PC-9 (cell line): ENCODE data around the gene SH3BP4. TPM values are rescaled to one million over a fixed set of nuclear protein-coding genes. Genes with fewer than 3 reads are reported as not detected.

Experiments used
- BruUV-seq: library from RNA; stranded (reverse); fragments of 400-500 nt; replicated peaks from 2 replicates; lab custom pipeline; 2021; lab: Mats Ljungman, UMichigan
- CTCF ChIA-PET: fragments of 300-600 bp; sonication (Branson Sonifier 250); formaldehyde crosslinking; loops from one replicate; lab custom pipeline; 2022; ENCODE audit warnings: antibody characterized with exemption; lab: Charles Lee
- POLR2A ChIA-PET: fragments of 300-600 bp; sonication (Branson Sonifier 250); formaldehyde crosslinking; loops from one replicate; lab custom pipeline; 2022; ENCODE audit warnings: antibody characterized with exemption; ENCODE audit not compliant: unreplicated experiment; lab: Charles Lee
- DNase-seq, 2 experiments: peaks; one replicate each; pipeline versions ENCODE4 v3.0.0 to v3.0.0-alpha.2; 2015 to 2022; ENCODE audit warnings: mixed read lengths in 1 of 2
- H2AFZ ChIP-seq: fragments of 200-600 bp; sonication (generic); 2 replicates; pipeline ENCODE4 v1.8.1; 2017; ENCODE audit warnings: antibody characterized with exemption
- H3F3A ChIP-seq: fragments of 200-600 bp; sonication (generic); 2 replicates; pipeline ENCODE4 v1.8.1; 2017; ENCODE audit warnings: antibody characterized with exemption, mild to moderate bottlenecking, low read depth; ENCODE audit not compliant: insufficient read depth
- H3K27ac ChIP-seq: fragments of 200-600 bp; sonication (generic); 2 replicates; pipeline ENCODE4 v1.6.1; 2016; ENCODE audit warnings: mixed run types
- H3K27me3 ChIP-seq: fragments of 200-600 bp; sonication (generic); 2 replicates; pipeline ENCODE4 v1.6.1; 2016; ENCODE audit warnings: low read depth, mixed run types; ENCODE audit not compliant: insufficient read depth
- H3K36me3 ChIP-seq: fragments of 200-600 bp; sonication (generic); 2 replicates; pipeline ENCODE4 v1.6.1; 2016; ENCODE audit warnings: low read depth, mixed run types
- H3K4me1 ChIP-seq: fragments of 200-600 bp; sonication (generic); replicated peaks from 2 replicates; pipeline ENCODE4 v1.6.1; 2016; ENCODE audit warnings: mixed run types; ENCODE audit not compliant: insufficient read depth
- H3K4me2 ChIP-seq: fragments of 200-600 bp; sonication (generic); 2 replicates; pipeline ENCODE4 v1.6.1; 2017; ENCODE audit warnings: mixed run types
- H3K4me3 ChIP-seq: fragments of 200-600 bp; sonication (generic); 2 replicates; pipeline ENCODE4 v1.6.1; 2016; ENCODE audit warnings: mixed run types
- H3K79me2 ChIP-seq: fragments of 200-600 bp; sonication (generic); 2 replicates; pipeline ENCODE4 v1.6.1; 2017; ENCODE audit warnings: low read depth, mixed run types
- H3K9me2 ChIP-seq: fragments of 200-600 bp; sonication (generic); 2 replicates; pipeline ENCODE4 v1.8.1; 2017; ENCODE audit warnings: mild to moderate bottlenecking; ENCODE audit not compliant: insufficient read depth
- H3K9me3 ChIP-seq: fragments of 200-600 bp; sonication (generic); 2 replicates; pipeline ENCODE4 v1.8.1; 2016; ENCODE audit warnings: low read depth; ENCODE audit not compliant: insufficient read depth
- H4K20me1 ChIP-seq: fragments of 200-600 bp; sonication (generic); 2 replicates; pipeline ENCODE4 v1.8.1; 2017; ENCODE audit not compliant: insufficient read depth
- CTCF ChIP-seq: fragments of 200-600 bp; sonication (generic); conservative IDR thresholded peaks from 2 replicates; pipeline ENCODE4 v1.6.1; 2017; ENCODE audit warnings: mixed run types, antibody characterized with exemption, mild to moderate bottlenecking, moderate library complexity
- EZH2 ChIP-seq: fragments of 200-600 bp; sonication (generic); IDR thresholded peaks from 2 replicates; pipeline ENCODE4 v1.8.0; 2017; ENCODE audit warnings: antibody characterized with exemption, low read depth
- intact Hi-C: fragments of 100-400 bp; cut with micrococcal nuclease; formaldehyde crosslinking; loops from one replicate; pipeline ENCODE4 v1.10.0; 2022; ENCODE audit not compliant: unreplicated experiment
- total RNA-seq: library from RNA; stranded (reverse); gene quantifications from 2 replicates; pipeline ENCODE4 v1.2.3, GENCODE V29; 2021

SH3BP4 gene
- total RNA-seq, 1 experiment from 2014 or later, result 131 TPM

DNA sequence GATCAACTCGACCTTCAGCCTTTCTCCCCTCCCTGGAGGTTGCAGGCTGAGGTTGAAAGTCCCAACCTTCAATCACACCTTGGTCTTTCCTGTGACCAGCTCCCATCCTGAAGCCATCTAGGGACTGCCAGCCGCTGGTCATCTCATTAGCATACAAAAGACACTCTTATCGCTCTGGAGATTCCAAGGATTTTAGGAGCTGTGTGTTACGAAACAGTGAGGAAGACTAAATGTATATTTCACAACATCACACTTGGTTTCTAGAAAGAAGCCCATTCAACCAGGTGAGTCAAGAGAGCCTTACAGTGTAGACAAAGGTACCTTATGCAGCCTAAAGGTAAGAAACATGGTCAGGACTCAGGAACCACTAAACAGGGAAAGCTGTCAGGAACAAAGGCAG lies 126.4 kb downstream of the SH3BP4 start:
- Histone ChIP-seq H2AFZ (no peak overlapping the region), H3K9me3 (no peaks in the 10 kb centered on the region), H3K27me3 (no peaks in the 10 kb centered on the region), H3K79me2 (no peaks in the 10 kb centered on the region), H3K36me3 (no peaks in the 10 kb centered on the region), H3K9me2 (no peaks in the 10 kb centered on the region), H4K20me1 (no peaks in the 10 kb centered on the region), H3K4me3 (no peak overlapping the region), H3F3A (peaks cover 8% of the 10 kb centered on the region; the same call in 1 of the 2 replicates), H3K4me1 (no peaks in the 10 kb centered on the region), H3K27ac (no peak overlapping the region), H3K4me2 (no peak overlapping the region)
- no peak for TF ChIP-seq EZH2
- TF ChIP-seq CTCF, result no peak
- intact Hi-C loops, result no loop called here
- ChIA-PET CTCF (no interaction called here), POLR2A (no interaction called here)
- BruUV-seq, result no TSS peak
- DNase-seq, result no peak

- Histone ChIP-seq H3K9me3 (no peaks in the 10 kb centered on the region), H3K9me2 (no peaks in the 10 kb centered on the region), H4K20me1 (no peaks in the 10 kb centered on the region), H3K4me3 (no peak overlapping the region), H3K79me2 (no peaks in the 10 kb centered on the region), H3K4me2 (no peak overlapping the region), H2AFZ (no peak overlapping the region), H3K27me3 (no peaks in the 10 kb centered on the region), H3F3A (peaks cover 8% of the 10 kb centered on the region; the same call in 1 of the 2 replicates), H3K36me3 (no peaks in the 10 kb centered on the region), H3K27ac (no peak overlapping the region), H3K4me1 (no peaks in the 10 kb centered on the region)
- no TSS peak for BruUV-seq
- DNase-seq, result no peak
- POLR2A ChIA-PET, result no interaction called here
- intact Hi-C loops, result no loop called here
- no peak for TF ChIP-seq EZH2
- TF ChIP-seq CTCF, result no peak
- CTCF ChIA-PET, result no interaction called here
These were observed 127.2 kb downstream of the SH3BP4 start for GRCh38 chr2:235078914-235079472.

DNA sequence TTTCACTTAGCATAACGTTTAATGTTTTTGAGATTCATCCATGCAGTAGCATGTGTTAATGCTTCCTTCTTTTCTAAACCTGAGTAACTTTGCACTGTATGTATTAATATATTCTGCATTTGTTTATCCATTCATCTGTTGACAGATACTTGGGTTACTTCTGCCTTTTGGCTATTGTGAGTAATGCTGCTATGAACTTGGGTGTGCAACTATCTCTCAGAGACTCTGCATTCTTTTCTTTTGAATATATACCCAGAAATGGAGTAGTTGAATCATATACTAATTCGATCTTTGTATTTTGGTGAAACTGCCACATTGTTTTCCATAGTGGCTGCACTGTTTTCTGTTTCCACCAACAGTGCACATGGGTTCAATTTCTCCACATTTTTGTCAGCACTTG lies 128.3 kb downstream of the SH3BP4 start:
- BruUV-seq, result no TSS peak

More for the DNA sequence above, 128.3 kb downstream of the SH3BP4 start:
- POLR2A ChIA-PET, result no interaction called here
- intact Hi-C loops, result no loop called here
- Histone ChIP-seq H4K20me1 (no peaks in the 10 kb centered on the region), H3K36me3 (no peaks in the 10 kb centered on the region), H3F3A (peaks cover 8% of the 10 kb centered on the region; the same call in 1 of the 2 replicates), H3K4me3 (no peak overlapping the region), H3K4me2 (no peak overlapping the region), H3K9me2 (no peaks in the 10 kb centered on the region), H3K79me2 (no peaks in the 10 kb centered on the region), H3K27me3 (no peaks in the 10 kb centered on the region), H3K4me1 (no peaks in the 10 kb centered on the region), H2AFZ (no peak overlapping the region), H3K27ac (no peak overlapping the region), H3K9me3 (peaks cover 5% of the 10 kb centered on the region)
- no peak for TF ChIP-seq EZH2
- no peak for TF ChIP-seq CTCF
- CTCF ChIA-PET, result interaction anchor here (0.6 kb wide), 1 partner anchor 21 kb away, joined by 5 read pairs; no protein-coding TSS in a partner anchor
- DNase-seq, result no peak
